Measurements from ENCODE around the gene ADARB1.

ADARB1 gene

DNA sequence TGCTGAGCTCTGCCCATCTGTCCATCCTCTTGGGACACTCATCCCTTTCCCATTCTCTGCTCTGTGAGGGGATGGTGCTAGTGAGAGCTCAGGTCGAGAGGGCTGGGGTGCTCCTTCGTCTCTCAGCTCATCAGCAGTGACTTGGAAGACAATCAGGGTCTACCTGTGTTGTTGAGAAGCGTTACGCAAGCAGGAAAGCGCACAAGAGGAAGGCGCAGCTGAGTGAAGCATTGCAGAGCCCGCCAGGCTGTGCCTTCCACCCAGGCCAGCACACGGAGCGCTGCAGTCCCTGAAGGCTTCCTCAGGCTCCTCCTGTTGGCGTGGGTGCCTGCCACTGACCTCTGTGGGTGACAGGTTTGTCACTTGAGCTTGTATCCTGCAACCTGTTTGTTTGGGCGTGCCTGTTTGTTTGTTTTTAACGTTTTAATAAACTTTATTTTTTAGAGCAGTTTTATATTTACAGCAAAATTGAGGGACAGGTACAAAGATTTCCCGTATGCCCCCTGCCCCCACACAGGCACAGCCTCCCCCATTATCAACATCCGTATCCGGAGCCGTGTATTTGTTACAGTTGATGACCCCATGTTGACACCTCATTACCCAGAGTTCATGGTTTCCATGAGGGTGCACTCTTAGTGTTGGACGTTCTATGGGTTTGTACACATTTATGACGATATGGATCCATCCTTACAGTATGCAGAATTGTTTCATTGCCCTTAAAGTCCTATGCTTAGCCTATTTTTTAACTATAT is 36.7 kb downstream of the ADARB1 start:
- CTCF ChIA-PET = interaction anchor here (1.0 to 10.6 kb wide), 8 partner anchors 9 to 166 kb away, joined by 3 to 123 read pairs (median 4); no protein-coding TSS in a partner anchor
- POLR2A ChIA-PET = no interaction called here
- TF ChIP-seq, protein P1, sequence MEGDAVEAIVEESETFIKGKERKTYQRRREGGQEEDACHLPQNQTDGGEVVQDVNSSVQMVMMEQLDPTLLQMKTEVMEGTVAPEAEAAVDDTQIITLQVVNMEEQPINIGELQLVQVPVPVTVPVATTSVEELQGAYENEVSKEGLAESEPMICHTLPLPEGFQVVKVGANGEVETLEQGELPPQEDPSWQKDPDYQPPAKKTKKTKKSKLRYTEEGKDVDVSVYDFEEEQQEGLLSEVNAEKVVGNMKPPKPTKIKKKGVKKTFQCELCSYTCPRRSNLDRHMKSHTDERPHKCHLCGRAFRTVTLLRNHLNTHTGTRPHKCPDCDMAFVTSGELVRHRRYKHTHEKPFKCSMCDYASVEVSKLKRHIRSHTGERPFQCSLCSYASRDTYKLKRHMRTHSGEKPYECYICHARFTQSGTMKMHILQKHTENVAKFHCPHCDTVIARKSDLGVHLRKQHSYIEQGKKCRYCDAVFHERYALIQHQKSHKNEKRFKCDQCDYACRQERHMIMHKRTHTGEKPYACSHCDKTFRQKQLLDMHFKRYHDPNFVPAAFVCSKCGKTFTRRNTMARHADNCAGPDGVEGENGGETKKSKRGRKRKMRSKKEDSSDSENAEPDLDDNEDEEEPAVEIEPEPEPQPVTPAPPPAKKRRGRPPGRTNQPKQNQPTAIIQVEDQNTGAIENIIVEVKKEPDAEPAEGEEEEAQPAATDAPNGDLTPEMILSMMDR (IDR thresholded peaks at IDR 0.05; ENCODE audit: control extremely low read depth, extremely low read depth, low read depth, missing control alignments) = no peak
- DNase-seq (ENCODE audit: extremely low spot score) = no peak

DNA sequence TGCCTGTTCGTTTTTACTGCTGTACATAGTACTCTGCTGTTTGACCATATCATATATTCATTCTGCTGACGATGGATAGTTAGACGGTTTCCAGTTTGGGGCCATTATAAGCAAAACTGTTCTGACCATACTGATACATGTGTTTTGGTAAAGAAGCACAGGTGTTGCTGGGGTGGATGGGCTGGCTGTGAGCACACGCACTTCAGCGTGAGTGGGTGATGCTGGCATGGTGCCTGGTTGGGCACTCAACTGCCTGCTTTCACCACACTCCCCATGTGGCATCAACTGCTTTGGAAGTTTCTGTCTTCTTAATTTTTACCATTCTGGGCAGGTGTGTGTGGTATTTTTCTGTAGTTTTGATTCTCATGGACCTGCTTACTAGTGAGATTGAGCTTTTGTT is 37.3 kb downstream of the ADARB1 start:
- DNase-seq (ENCODE audit: extremely low spot score) = no peak
- ChIA-PET POLR2A (no interaction called here), CTCF (interaction anchor here (1.2 to 10.6 kb wide), 6 partner anchors 10 to 27 kb away, joined by 5 to 123 read pairs (median 10); no protein-coding TSS in a partner anchor)
- TF ChIP-seq, protein P1 (IDR thresholded peaks at IDR 0.05; ENCODE audit: control extremely low read depth, extremely low read depth, low read depth, missing control alignments) = no peak

DNA sequence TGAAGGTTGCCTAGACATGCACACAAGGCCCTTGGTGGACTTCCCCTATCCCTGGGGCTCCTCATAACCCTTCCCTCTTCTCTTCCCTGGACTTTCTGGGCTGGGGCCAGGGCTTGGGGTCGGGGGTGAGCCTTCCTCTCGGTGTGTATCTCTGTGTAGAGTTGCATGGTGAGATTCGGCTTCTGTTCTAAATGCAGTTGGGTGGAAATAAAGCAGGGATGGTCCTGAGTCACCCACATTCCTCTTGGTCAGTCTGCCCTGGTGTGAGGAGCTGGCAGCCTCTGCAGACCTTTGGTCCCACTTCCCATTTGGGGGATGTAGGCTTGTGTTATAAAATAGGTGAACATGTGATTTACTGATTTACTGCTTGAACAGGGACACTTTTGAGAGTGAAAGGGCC is 38.0 kb downstream of the ADARB1 start:
- TF ChIP-seq, protein P1 (IDR thresholded peaks at IDR 0.05; ENCODE audit: control extremely low read depth, extremely low read depth, low read depth, missing control alignments) = no peak
- POLR2A ChIA-PET = no interaction called here
- CTCF ChIA-PET = interaction anchor here (1.3 to 11.3 kb wide), 5 partner anchors 10 to 164 kb away, joined by 3 to 131 read pairs (median 12); no protein-coding TSS in a partner anchor
- no peak for DNase-seq (ENCODE audit: extremely low spot score)

DNA sequence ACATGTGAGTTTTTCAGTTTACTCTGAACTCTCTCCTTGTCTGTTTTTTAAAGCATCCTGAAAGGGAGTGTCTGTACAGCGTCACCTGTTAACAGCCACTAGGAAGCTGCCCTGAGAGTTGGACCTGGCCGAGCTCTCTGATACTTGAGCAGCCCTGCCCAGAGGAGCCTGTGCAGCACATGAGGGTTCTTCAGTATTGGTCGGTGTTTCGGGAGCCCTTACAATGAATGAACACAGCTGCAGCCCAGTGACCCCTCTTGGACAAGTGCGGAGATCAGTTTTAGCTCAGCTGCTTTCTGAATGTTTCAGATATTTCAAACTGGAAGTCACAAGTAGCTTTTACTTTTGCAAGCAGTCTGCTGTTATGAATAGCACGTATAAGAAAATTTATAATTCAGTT is 39.2 kb downstream of the ADARB1 start:
- CTCF ChIA-PET = interaction anchor here (0.7 to 11.3 kb wide), 8 partner anchors 10 to 165 kb away, joined by 3 to 131 read pairs (median 8); no protein-coding TSS in a partner anchor
- no peak for DNase-seq (ENCODE audit: extremely low spot score)
- POLR2A ChIA-PET = no interaction called here
- TF ChIP-seq, protein P1 (IDR thresholded peaks at IDR 0.05; ENCODE audit: control extremely low read depth, extremely low read depth, low read depth, missing control alignments) = no peak

DNA sequence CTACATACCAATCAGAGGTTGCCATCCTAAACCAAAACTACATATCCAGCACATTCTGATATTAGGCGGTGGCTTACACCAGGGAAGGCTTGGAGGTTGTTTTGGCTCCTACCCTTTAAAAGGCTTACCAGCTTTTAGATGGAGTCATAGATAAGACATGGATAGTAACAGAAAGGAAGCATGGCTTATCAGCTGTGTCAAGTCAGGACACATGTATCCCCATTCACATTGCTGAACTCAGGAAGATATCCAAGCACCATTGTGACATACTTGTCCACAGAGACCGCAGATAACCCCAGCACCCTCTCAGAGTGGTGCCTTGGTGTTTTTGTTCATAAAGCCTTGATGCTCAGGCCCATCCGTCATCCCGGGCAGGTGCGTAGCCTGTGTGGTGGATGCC is 39.7 kb downstream of the ADARB1 start:
- DNase-seq (ENCODE audit: extremely low spot score) = no peak
- CTCF ChIA-PET = interaction anchor here (0.7 to 11.3 kb wide), 7 partner anchors 9 to 164 kb away, joined by 3 to 131 read pairs (median 8); no protein-coding TSS in a partner anchor
- POLR2A ChIA-PET = interaction anchor here (0.7 kb wide), 1 partner anchor 38 kb away, joined by 3 read pairs; no protein-coding TSS in a partner anchor

DNA sequence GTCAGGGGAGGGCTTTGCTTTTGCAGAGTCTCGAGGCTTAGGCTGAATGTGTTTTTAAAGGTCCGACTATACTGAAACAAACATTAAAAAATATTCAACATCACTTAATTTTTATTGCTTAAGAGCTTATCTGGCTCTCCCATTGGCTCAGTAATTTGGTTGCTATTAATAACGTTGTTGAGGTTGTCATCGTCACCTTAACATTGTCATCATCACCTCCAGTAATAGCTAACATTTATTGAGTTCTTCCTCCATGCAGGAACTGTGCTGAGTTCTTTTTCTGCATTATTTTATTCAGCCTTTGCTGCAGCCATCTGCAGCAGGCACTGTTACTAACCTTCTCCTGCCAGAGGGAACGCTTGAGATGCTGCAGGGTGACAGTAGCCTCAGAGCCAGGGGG is 40.1 kb downstream of the ADARB1 start:
- ChIA-PET CTCF (interaction anchor here (1.8 to 11.3 kb wide), 5 partner anchors 9 to 164 kb away, joined by 7 to 131 read pairs (median 20); no protein-coding TSS in a partner anchor), POLR2A (interaction anchor here (0.7 kb wide), 1 partner anchor 38 kb away, joined by 3 read pairs; no protein-coding TSS in a partner anchor)
- TF ChIP-seq, protein P1 (IDR thresholded peaks at IDR 0.05; ENCODE audit: control extremely low read depth, extremely low read depth, low read depth, missing control alignments) = no peak

More for the DNA sequence above, 39.7 kb downstream of the ADARB1 start:
- TF ChIP-seq, protein P1 (IDR thresholded peaks at IDR 0.05; ENCODE audit: control extremely low read depth, extremely low read depth, low read depth, missing control alignments) = no peak

More for the DNA sequence above, 40.1 kb downstream of the ADARB1 start:
- DNase-seq (ENCODE audit: extremely low spot score) = no peak

All from GM10248 (cell line).